Vagina (tissue), 2 donors: ENCODE measurements around the gene ZMAT2. TPM values are rescaled to one million over a fixed set of nuclear protein-coding genes. Genes with fewer than 3 reads are reported as not detected.

Experiments used
- DNase-seq, 2 donors: peaks; one replicate each; pipeline ENCODE4 v3.0.0-alpha.2; 2017; ENCODE audit errors: extremely low spot score in 2 of 2
- H3K27ac ChIP-seq: fragments of 200-600 bp; sonication (generic); one replicate; pipeline ENCODE4 v1.5.1; 2019
- H3K27me3 ChIP-seq: fragments of 200-600 bp; sonication (generic); one replicate; pipeline ENCODE4 v1.5.1; 2019
- H3K36me3 ChIP-seq, 2 donors: fragments of 200-600 bp; sonication (generic); one replicate each; pipeline ENCODE4 v1.5.1; 2017 to 2019
- H3K4me1 ChIP-seq: fragments of 200-600 bp; sonication (generic); one replicate; pipeline ENCODE4 v1.5.1; 2019
- H3K4me3 ChIP-seq, 2 donors: fragments of 200-600 bp; sonication (generic); 1 replicate in 1 of 2; 2 replicates in 1 of 2; pipeline ENCODE4 v1.5.1; 2016 to 2019
- H3K9me3 ChIP-seq: fragments of 200-600 bp; sonication (generic); one replicate; pipeline ENCODE4 v1.5.1; 2019
- POLR2A ChIP-seq, 2 donors: fragments of 450-650 bp; IDR thresholded peaks; one replicate each; pipeline ENCODE4 v1.6.1; 2017; ENCODE audit warnings: antibody characterized with exemption in 2 of 2, mild to moderate bottlenecking in 2 of 2, moderate library complexity in 2 of 2
- POLR2AphosphoS5 ChIP-seq, 2 donors: sonication (generic); formaldehyde crosslinking; IDR thresholded peaks; one replicate each; pipeline ENCODE4 v1.9.0; 2017; ENCODE audit warnings: antibody characterized with exemption in 2 of 2, mild to moderate bottlenecking in 2 of 2, low read depth in 1 of 2; ENCODE audit not compliant: insufficient read depth in 1 of 2
- intact Hi-C: fragments of 100-400 bp; cut with DNase I; formaldehyde crosslinking; loops from one replicate; pipeline ENCODE4 v1.15.1; 2023
- total RNA-seq: library from RNA; depleted of rRNA; stranded (reverse); fragments of >200 nt; gene quantifications from one replicate; pipeline ENCODE4 v1.2.3, GENCODE V29; 2016
- TF ChIP-seq, protein P1 (sequence below), 3 experiments: fragments of 450-650 bp in 2 of 3; fragments of 200-600 bp in 1 of 3; sonication (generic) in 1 of 3; IDR thresholded peaks; one replicate each; pipeline ENCODE4 v1.5.1; 2017 to 2019; ENCODE audit warnings: antibody characterized with exemption in 3 of 3, mild to moderate bottlenecking in 2 of 3, moderate library complexity in 2 of 3

ZMAT2 gene
- total RNA-seq, 1 donor from 2014 or later, result 22.6 TPM

DNA sequence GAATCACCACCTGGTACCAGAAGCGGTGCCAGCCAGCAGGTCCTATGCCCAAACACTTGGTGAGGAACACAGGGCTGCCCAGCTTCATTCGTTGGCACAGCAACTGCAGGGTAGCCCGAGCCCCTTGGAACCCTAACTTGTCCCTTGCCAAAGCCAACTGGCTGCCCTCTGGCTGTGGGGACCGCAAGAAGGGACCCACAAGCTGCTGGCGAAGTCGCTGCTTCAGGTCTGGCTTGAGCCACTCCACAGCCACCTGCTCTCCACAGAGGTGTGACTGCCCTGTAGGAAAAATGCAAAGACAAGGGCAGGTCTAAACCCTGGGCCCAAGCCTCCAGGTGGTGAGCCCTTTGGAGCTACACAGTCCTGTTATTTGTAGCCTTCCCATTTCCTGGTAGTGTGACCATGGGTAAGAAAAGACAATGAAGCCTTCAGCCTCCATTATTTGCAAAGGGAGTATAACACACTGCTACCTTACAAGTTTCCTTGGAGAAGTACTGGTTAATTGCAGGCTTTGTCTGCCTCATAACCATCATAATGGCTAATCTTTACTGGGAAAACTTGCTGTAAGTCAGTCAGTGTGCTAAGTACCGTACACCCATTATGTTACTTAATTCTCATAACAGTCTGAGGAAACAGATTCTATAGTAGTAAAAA lies 28.6 kb upstream of the ZMAT2 start:
- Histone ChIP-seq H3K27ac (no peak overlapping the region), H3K9me3 (no peaks in the 10 kb centered on the region), H3K4me3 (no peak overlapping the region), H3K4me1 (peaks cover 17% of the 10 kb centered on the region), H3K27me3 (no peaks in the 10 kb centered on the region), H3K36me3 (peaks cover 0 to 53% of the 10 kb centered on the region in 2 donors)
- DNase-seq, result no peak
- TF ChIP-seq, protein P1, sequence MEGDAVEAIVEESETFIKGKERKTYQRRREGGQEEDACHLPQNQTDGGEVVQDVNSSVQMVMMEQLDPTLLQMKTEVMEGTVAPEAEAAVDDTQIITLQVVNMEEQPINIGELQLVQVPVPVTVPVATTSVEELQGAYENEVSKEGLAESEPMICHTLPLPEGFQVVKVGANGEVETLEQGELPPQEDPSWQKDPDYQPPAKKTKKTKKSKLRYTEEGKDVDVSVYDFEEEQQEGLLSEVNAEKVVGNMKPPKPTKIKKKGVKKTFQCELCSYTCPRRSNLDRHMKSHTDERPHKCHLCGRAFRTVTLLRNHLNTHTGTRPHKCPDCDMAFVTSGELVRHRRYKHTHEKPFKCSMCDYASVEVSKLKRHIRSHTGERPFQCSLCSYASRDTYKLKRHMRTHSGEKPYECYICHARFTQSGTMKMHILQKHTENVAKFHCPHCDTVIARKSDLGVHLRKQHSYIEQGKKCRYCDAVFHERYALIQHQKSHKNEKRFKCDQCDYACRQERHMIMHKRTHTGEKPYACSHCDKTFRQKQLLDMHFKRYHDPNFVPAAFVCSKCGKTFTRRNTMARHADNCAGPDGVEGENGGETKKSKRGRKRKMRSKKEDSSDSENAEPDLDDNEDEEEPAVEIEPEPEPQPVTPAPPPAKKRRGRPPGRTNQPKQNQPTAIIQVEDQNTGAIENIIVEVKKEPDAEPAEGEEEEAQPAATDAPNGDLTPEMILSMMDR (IDR thresholded peaks at IDR 0.05), result no peak
- TF ChIP-seq POLR2A (IDR thresholded peaks at IDR 0.05), result no peak
- no peak for TF ChIP-seq POLR2AphosphoS5 (IDR thresholded peaks at IDR 0.05; ENCODE audit: insufficient read depth in 1 of 2, low read depth in 1 of 2)
- intact Hi-C loops, result no loop called here

DNA sequence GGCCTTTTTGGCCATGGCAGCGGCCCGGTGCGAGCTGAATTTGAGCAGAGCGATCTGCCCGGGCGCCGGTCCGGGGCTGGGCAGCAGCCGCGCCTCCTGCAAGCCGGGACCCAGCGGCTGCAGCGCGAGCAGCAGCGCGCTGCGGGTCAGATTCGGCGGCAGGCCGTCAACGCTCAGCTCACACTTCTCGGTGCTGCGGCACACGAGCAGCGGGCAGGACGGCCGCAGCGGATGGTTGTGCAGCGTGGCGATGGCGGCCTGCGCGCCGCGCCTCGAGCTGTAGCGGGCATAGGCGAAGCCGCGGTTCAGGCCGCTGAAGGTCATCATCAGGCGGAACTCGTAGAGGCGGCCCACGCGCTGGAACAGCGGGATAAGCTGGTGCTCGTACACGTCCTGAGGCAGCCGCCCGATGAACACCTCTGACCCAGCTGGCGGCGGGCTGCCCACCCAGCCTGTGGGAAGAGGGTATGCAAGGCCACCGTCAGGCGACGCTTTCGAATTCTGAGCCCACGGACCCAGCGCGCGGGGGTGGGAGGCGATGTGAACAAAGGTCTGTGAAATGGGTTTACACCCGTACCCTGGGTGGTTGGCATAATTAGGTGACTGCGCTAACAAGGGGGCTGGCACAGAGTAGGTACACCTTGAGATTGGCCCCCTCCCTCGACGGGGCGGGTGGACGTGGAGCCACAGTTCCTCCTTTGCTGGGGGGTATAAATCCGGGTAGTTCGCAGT lies 27.6 kb upstream of the ZMAT2 start:
- H3K9me3 ChIP-seq, result no peaks in the 10 kb centered on the region

DNA sequence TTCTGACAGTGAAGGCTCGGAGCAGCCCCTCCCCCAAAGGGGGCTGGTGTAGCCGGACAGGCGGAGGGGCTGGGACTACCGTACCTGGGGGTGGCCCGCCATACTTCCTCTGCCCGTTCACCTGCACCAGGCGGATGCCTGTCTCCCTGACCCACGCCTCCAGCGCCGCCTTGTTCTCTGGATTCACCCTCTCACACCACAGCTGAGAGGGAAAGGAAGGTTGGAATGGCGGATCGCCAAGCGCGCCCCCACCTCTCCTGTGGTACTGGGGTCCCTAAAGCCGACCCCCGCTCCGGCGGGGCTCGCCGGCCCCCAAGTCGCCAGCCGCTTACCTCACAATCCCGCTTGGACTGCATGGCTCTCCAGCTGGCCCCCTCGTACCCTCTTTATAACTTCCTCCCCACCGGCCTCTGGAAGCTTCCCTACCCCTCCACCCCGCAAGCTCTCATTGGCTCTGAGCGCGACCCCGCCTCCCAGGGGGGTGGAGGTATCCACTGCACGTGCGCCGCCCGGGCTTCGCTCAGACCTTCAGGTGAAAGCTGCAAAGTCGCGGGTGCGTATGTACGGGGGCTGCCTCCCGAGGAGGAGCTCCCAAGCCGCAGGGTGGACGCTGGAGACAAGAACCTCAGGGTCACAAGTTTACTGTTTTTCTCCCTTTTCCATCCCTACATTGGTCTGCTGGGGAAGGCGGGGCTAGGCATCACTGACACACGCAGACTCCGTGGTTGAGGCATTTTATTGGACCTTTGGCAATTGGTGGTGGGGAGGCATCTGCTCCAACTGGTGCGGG lies 26.9 kb upstream of the ZMAT2 start, which contains the start of gene DND1:
Gene DND1, minus strand, starts transcription at position 390 of the 790 bp plus-strand sequence. Its CDS starts 34 bp downstream, at position 356.
- no peaks in the 10 kb centered on the region for H3K9me3 ChIP-seq
- DNase-seq, result no peak
- peaks cover 0 to 70% of the 10 kb centered on the region in 2 donors for H3K36me3 ChIP-seq
- intact Hi-C loops, result no loop called here
- peak within 1 kb of the TSS; percentile 20 to 25 for H3K4me3 ChIP-seq
- no peak within 1 kb of the TSS for H3K27ac ChIP-seq
- TF ChIP-seq POLR2A (IDR thresholded peaks at IDR 0.05) (no peak), POLR2AphosphoS5 (IDR thresholded peaks at IDR 0.05; ENCODE audit: insufficient read depth in 1 of 2, low read depth in 1 of 2) (no peak)
- TF ChIP-seq, protein P1 (IDR thresholded peaks at IDR 0.05), result no peak
- no peaks in the 10 kb centered on the region for H3K27me3 ChIP-seq
- H3K4me1 ChIP-seq, result peaks cover 6% of the 10 kb centered on the region

More for the DNA sequence above, 27.6 kb upstream of the ZMAT2 start:
- peaks cover 0 to 63% of the 10 kb centered on the region in 2 donors for H3K36me3 ChIP-seq
- peaks cover 7% of the 10 kb centered on the region for H3K4me1 ChIP-seq
- intact Hi-C loops, result no loop called here
- TF ChIP-seq POLR2A (IDR thresholded peaks at IDR 0.05) (no peak), POLR2AphosphoS5 (IDR thresholded peaks at IDR 0.05; ENCODE audit: insufficient read depth in 1 of 2, low read depth in 1 of 2) (no peak)
- TF ChIP-seq, protein P1 (IDR thresholded peaks at IDR 0.05), result no peak
- DNase-seq, result no peak
- peak overlapping the region; percentile 20 to 25 for H3K4me3 ChIP-seq
- no peak overlapping the region for H3K27ac ChIP-seq
- H3K27me3 ChIP-seq, result no peaks in the 10 kb centered on the region

DNA sequence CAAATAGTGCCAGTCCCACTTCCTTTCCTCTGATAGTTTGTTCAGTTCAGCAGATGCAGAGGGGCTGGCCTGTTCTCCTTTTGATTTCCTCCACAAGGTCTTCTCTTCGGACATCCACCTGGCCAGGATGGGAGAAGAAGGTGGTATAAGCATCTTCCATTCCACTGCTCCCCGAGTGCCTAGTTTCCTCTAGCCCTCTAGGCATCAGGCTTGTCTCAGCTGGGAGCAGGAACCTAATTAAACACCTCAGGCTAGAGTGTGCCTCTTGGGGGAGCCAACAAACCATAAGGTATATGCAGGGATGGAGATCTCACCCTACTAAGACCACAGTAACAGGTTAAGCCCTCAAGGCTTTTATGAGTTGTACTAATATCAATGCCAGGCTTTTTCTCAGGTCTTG lies 26.0 kb upstream of the ZMAT2 start:
- peaks cover 0 to 67% of the 10 kb centered on the region in 2 donors for H3K36me3 ChIP-seq
- TF ChIP-seq POLR2AphosphoS5 (IDR thresholded peaks at IDR 0.05; ENCODE audit: insufficient read depth in 1 of 2, low read depth in 1 of 2) (no peak), POLR2A (IDR thresholded peaks at IDR 0.05) (no peak)
- TF ChIP-seq, protein P1 (IDR thresholded peaks at IDR 0.05), result no peak
- DNase-seq, result no peak
- no peak overlapping the region for H3K4me3 ChIP-seq
- no peaks in the 10 kb centered on the region for H3K9me3 ChIP-seq
- peaks cover 6% of the 10 kb centered on the region for H3K4me1 ChIP-seq
- intact Hi-C loops, result no loop called here
- no peak overlapping the region for H3K27ac ChIP-seq
- H3K27me3 ChIP-seq, result no peaks in the 10 kb centered on the region
